Measurements from ENCODE around the gene PPP1R9A. TPM values are rescaled to one million over a fixed set of nuclear protein-coding genes. Genes with fewer than 3 reads are reported as not detected.

PPP1R9A gene
- total RNA-seq, 1 donor from 2014 or later, result 1.5 TPM

DNA sequence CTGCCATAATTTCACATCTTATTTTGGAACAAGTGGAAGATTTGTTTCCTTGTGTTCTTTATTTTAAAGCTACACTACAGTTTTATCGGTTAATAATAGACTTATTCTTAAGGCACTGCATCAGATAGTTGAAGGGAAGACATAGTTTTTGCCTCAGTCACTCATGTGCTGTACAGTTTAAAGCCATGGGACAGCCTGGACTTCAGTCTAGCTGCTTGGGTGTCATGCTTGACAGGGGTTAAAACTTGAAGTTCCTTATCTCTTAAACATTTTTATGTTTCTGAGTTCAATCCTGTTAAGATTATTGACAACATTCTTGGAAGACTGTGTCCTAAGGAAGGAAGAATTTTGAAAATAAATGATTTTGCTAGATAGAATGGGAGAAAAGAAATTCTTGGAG, 49.7 kb downstream of the PPP1R9A start:
- Histone ChIP-seq H3K4me1 (no peaks in the 10 kb centered on the region), H3K9me3 (no peaks in the 10 kb centered on the region), H3K27me3 (no peaks in the 10 kb centered on the region), H3K27ac (no peak overlapping the region), H3K36me3 (no peaks in the 10 kb centered on the region), H3K4me3 (no peak overlapping the region)
- TF ChIP-seq, protein P1, sequence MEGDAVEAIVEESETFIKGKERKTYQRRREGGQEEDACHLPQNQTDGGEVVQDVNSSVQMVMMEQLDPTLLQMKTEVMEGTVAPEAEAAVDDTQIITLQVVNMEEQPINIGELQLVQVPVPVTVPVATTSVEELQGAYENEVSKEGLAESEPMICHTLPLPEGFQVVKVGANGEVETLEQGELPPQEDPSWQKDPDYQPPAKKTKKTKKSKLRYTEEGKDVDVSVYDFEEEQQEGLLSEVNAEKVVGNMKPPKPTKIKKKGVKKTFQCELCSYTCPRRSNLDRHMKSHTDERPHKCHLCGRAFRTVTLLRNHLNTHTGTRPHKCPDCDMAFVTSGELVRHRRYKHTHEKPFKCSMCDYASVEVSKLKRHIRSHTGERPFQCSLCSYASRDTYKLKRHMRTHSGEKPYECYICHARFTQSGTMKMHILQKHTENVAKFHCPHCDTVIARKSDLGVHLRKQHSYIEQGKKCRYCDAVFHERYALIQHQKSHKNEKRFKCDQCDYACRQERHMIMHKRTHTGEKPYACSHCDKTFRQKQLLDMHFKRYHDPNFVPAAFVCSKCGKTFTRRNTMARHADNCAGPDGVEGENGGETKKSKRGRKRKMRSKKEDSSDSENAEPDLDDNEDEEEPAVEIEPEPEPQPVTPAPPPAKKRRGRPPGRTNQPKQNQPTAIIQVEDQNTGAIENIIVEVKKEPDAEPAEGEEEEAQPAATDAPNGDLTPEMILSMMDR (IDR thresholded peaks at IDR 0.05), result no peak
- no peak for TF ChIP-seq POLR2AphosphoS5 (IDR thresholded peaks at IDR 0.05; ENCODE audit: insufficient read depth in 1 of 2, low read depth in 1 of 2)
- intact Hi-C loops (cut with DNase I), result no loop called here
- DNase-seq (ENCODE audit: extremely low spot score in 2 of 2), result no peak

DNA sequence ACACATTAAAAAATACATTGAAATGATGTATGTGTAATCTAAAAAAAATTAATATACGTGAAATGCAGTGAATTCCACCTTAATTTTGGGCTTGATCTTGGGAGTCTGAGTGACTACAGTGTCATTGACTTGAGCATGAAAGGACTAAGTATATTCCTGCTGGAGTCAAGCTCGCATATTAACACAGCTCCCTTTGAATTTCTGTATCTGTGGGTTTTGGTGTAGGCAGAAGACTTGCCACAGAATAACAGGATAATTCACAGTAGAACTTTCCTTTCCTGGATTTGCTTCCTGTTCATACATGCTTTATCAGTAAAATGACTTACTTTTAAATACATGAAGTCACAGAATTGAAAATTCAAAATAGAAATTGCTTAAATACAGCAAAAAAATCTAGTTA, 55.3 kb downstream of the PPP1R9A start:
- H3K4me3 ChIP-seq, result no peak overlapping the region
- no peaks in the 10 kb centered on the region for H3K27me3 ChIP-seq
- H3K4me1 ChIP-seq, result no peaks in the 10 kb centered on the region
- TF ChIP-seq, protein P1 (IDR thresholded peaks at IDR 0.05), result no peak
- TF ChIP-seq POLR2A (IDR thresholded peaks at IDR 0.05), result no peak
- TF ChIP-seq POLR2AphosphoS5 (IDR thresholded peaks at IDR 0.05; ENCODE audit: insufficient read depth in 1 of 2, low read depth in 1 of 2), result no peak
- intact Hi-C loops (cut with DNase I), result no loop called here
- H3K27ac ChIP-seq, result no peak overlapping the region
- H3K36me3 ChIP-seq, result no peaks in the 10 kb centered on the region
- H3K9me3 ChIP-seq, result no peaks in the 10 kb centered on the region
- DNase-seq (ENCODE audit: extremely low spot score in 2 of 2), result no peak

DNA sequence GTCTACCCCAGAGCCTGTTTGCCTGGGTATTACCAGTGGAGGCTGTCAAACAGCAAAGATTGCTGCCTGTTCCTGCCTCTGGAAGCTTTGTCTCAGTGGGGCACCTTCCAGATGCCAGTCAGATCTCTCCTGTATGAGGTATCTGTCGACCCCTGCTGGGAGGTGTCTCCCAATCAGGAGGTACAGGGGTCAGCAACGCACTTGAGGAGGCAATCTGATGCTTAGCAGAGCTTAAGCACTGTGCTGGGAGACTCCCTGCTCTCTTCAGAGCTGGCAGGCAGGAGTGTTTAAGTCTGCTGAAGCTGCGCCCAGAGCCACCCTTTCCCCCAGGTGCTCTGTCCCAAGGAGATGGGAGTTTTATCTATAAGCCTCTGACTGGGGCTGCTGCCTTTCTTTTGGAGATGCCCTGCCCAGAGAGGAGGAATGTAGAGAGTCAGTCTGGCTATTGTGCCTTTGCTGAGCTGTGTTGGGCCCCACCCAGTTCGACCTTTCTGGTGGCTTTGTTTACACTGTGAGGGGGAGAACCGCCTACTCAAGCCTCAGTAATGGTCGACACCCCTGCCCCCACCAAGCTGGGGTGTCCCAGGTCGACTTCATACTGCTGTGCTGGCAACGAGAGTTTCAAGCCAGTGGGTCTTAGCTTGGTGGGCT, 62.2 kb downstream of the PPP1R9A start:
- Histone ChIP-seq H3K4me3 (no peak overlapping the region), H3K9me3 (no peaks in the 10 kb centered on the region), H3K27me3 (no peaks in the 10 kb centered on the region), H3K27ac (no peak overlapping the region), H3K4me1 (no peaks in the 10 kb centered on the region), H3K36me3 (no peaks in the 10 kb centered on the region)
- intact Hi-C loops (cut with DNase I), result no loop called here
- TF ChIP-seq POLR2AphosphoS5 (IDR thresholded peaks at IDR 0.05; ENCODE audit: insufficient read depth in 1 of 2, low read depth in 1 of 2) (no peak), POLR2A (IDR thresholded peaks at IDR 0.05) (no peak)
- TF ChIP-seq, protein P1 (IDR thresholded peaks at IDR 0.05), result no peak
- no peak for DNase-seq (ENCODE audit: extremely low spot score in 2 of 2)

DNA sequence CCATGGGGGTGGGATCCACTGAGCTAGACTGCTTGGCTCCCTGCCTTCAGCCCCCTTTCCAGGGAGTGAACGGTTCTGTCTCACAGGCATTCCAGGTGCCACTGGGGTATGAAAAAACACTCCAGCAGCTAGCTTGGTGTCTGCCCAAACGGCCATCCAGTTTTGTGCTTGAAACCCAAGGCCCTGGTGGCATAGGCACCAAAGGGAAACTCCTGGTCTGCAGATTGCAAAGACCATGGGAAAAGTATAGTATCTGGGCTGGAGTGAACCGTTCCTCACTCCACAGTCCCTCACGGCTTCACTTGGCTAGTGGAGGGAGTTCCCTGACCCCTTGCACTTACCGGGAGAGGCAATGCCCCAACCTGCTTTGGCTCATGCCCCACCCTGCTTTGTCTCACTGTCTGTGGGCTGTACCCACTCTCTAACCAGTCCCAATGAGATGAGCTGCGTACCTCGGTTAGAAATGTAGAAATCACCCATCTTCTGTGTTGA, 62.7 kb downstream of the PPP1R9A start:
- no peaks in the 10 kb centered on the region for H3K9me3 ChIP-seq
- no peaks in the 10 kb centered on the region for H3K36me3 ChIP-seq
- H3K4me3 ChIP-seq, result no peak overlapping the region
- DNase-seq (ENCODE audit: extremely low spot score in 2 of 2), result no peak
- no peak overlapping the region for H3K27ac ChIP-seq
- TF ChIP-seq, protein P1 (IDR thresholded peaks at IDR 0.05), result no peak
- TF ChIP-seq POLR2A (IDR thresholded peaks at IDR 0.05), result no peak
- intact Hi-C loops (cut with DNase I), result no loop called here
- no peaks in the 10 kb centered on the region for H3K27me3 ChIP-seq
- no peaks in the 10 kb centered on the region for H3K4me1 ChIP-seq

DNA sequence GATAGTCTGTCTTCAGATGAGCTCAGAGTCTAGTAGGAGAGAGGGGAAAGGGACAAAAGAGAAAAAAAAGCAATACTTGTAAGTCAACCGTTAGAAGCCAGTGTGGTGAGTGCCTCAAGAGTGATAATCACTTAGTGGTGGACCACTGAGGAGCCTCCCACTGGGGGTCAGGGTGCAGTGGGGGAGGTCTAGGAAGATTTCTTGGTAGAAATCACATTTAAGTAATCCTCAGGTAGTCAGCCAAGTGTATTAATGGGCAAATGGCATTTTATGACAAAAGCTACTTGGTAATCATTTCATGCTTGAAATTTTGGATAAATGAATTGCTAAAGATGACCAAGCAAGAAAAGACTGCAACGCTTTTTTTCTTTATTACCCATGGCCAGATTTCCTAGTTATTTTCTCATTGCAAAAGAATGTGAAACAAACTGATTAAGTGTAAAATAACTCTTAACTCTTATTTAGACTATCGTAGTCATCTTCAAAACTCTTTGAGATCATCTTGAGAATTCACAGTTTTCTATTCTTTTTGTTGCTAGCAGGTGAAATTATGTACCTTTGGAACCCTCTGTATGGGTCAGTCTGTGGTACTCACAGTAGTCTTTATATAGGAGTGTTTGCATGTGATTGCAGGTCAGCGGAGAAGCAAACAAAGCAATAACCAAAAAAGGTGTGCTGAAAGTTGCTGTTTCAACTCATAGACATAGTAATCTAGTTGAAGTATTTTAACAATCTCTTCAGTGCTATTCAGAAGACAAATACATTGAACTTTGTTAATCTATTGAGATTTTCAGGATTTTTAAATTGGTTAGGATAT, 63.9 kb downstream of the PPP1R9A start:
- TF ChIP-seq POLR2A (IDR thresholded peaks at IDR 0.05), result no peak
- no peak for TF ChIP-seq POLR2AphosphoS5 (IDR thresholded peaks at IDR 0.05; ENCODE audit: insufficient read depth in 1 of 2, low read depth in 1 of 2)
- TF ChIP-seq, protein P1 (IDR thresholded peaks at IDR 0.05), result no peak

More for the DNA sequence above, 63.9 kb downstream of the PPP1R9A start:
- Histone ChIP-seq H3K9me3 (no peaks in the 10 kb centered on the region), H3K36me3 (no peaks in the 10 kb centered on the region), H3K27ac (no peak overlapping the region), H3K4me3 (no peak overlapping the region), H3K4me1 (no peaks in the 10 kb centered on the region), H3K27me3 (no peaks in the 10 kb centered on the region)
- no peak for DNase-seq (ENCODE audit: extremely low spot score in 2 of 2)
- intact Hi-C loops (cut with DNase I), result no loop called here
